Measurements from ENCODE around the gene SPAG16.

Gene SPAG16

GRCh38 chr2:213411582-213412289, 127.5 kb downstream of the SPAG16 start:
- no peaks in the 10 kb centered on the region for H3K4me1 Mint-ChIP-seq (ENCODE audit: low read depth)
- H3K27me3 Mint-ChIP-seq, result no peaks in the 10 kb centered on the region
- H3K27ac Mint-ChIP-seq, result no peak overlapping the region
- no peak overlapping the region for H3K4me3 Mint-ChIP-seq
- H3K9me3 Mint-ChIP-seq, result no peaks in the 10 kb centered on the region
- no peaks in the 10 kb centered on the region for H3K36me3 Mint-ChIP-seq (ENCODE audit: low read depth)

DNA sequence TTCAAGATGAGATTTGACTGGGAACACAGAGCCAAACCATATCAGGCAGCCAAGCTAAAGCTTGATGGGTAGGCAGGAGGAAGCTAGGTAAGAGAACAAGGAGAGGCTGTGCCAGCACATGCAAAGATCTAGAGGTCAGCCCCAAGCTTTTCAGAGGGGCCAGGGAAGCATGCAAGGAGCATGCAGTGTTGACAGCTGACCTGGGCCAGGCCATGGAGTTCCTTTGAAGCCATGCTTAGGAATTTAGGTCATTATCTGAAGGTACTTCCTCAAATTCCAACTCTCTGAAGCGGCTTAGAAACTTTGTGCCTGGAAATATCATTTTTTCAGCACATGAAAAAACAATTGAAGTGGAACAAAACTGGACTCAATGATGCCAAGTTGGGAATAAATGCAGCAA, 130.8 kb downstream of the SPAG16 start:
- Mint-ChIP-seq H3K4me1 (ENCODE audit: low read depth) (no peaks in the 10 kb centered on the region), H3K27me3 (no peaks in the 10 kb centered on the region), H3K9me3 (no peaks in the 10 kb centered on the region), H3K27ac (no peak overlapping the region), H3K36me3 (ENCODE audit: low read depth) (no peaks in the 10 kb centered on the region), H3K4me3 (no peak overlapping the region)

- Mint-ChIP-seq H3K27ac (no peak overlapping the region), H3K27me3 (no peaks in the 10 kb centered on the region), H3K36me3 (ENCODE audit: low read depth) (no peaks in the 10 kb centered on the region), H3K4me1 (ENCODE audit: low read depth) (no peaks in the 10 kb centered on the region), H3K4me3 (no peak overlapping the region), H3K9me3 (no peaks in the 10 kb centered on the region)
Measured at GRCh38 chr2:213416832-213417231, 132.6 kb downstream of the SPAG16 start.

DNA sequence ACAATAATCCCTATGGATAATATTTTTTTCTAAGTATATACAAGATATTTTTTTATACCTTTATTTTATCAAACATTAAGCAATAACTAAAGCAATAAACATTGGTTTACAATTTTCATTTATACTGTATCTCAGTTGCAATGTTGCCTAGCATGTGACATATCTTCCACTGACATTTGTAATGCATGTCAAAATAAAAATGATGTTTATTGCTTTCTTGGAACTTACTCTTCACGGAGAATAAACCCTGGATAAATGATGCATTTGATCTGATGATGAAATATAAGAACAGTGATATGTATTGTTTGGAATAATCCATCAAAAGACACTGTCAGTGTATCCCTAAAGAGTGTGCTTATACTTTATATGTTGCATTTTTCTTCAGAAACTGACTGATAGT, 135.7 kb downstream of the SPAG16 start:
- H3K36me3 Mint-ChIP-seq (ENCODE audit: low read depth), result no peaks in the 10 kb centered on the region
- H3K4me3 Mint-ChIP-seq, result no peak overlapping the region
- no peak overlapping the region for H3K27ac Mint-ChIP-seq
- H3K9me3 Mint-ChIP-seq, result no peaks in the 10 kb centered on the region
- no peaks in the 10 kb centered on the region for H3K27me3 Mint-ChIP-seq
- H3K4me1 Mint-ChIP-seq (ENCODE audit: low read depth), result no peaks in the 10 kb centered on the region

GRCh38 chr2:213420828-213421385, 136.6 kb downstream of the SPAG16 start:
- H3K36me3 Mint-ChIP-seq (ENCODE audit: low read depth), result no peaks in the 10 kb centered on the region
- no peak overlapping the region for H3K4me3 Mint-ChIP-seq
- no peak overlapping the region for H3K27ac Mint-ChIP-seq
- H3K27me3 Mint-ChIP-seq, result no peaks in the 10 kb centered on the region
- no peaks in the 10 kb centered on the region for H3K9me3 Mint-ChIP-seq
- H3K4me1 Mint-ChIP-seq (ENCODE audit: low read depth), result no peaks in the 10 kb centered on the region

- Mint-ChIP-seq H3K27ac (no peak overlapping the region), H3K27me3 (no peaks in the 10 kb centered on the region), H3K4me1 (ENCODE audit: low read depth) (no peaks in the 10 kb centered on the region), H3K36me3 (ENCODE audit: low read depth) (no peaks in the 10 kb centered on the region), H3K4me3 (no peak overlapping the region), H3K9me3 (no peaks in the 10 kb centered on the region)
Measured at GRCh38 chr2:213422211-213422610, 137.9 kb downstream of the SPAG16 start.

GRCh38 chr2:213425618-213426017, 141.4 kb downstream of the SPAG16 start:
- no peaks in the 10 kb centered on the region for H3K4me1 Mint-ChIP-seq (ENCODE audit: low read depth)
- no peak overlapping the region for H3K27ac Mint-ChIP-seq
- H3K9me3 Mint-ChIP-seq, result peaks cover 14% of the 10 kb centered on the region
- no peaks in the 10 kb centered on the region for H3K27me3 Mint-ChIP-seq
- H3K4me3 Mint-ChIP-seq, result no peak overlapping the region
- H3K36me3 Mint-ChIP-seq (ENCODE audit: low read depth), result no peaks in the 10 kb centered on the region

- Mint-ChIP-seq H3K27me3 (no peaks in the 10 kb centered on the region), H3K4me1 (ENCODE audit: low read depth) (no peaks in the 10 kb centered on the region), H3K36me3 (ENCODE audit: low read depth) (no peaks in the 10 kb centered on the region), H3K27ac (no peak overlapping the region), H3K4me3 (no peak overlapping the region), H3K9me3 (peaks cover 24% of the 10 kb centered on the region)
Measured at GRCh38 chr2:213429516-213429915, 145.3 kb downstream of the SPAG16 start.

GRCh38 chr2:213443921-213444320, 159.7 kb downstream of the SPAG16 start:
- Mint-ChIP-seq H3K36me3 (ENCODE audit: low read depth) (no peaks in the 10 kb centered on the region), H3K9me3 (peaks cover 13% of the 10 kb centered on the region), H3K4me1 (ENCODE audit: low read depth) (no peaks in the 10 kb centered on the region)

DNA sequence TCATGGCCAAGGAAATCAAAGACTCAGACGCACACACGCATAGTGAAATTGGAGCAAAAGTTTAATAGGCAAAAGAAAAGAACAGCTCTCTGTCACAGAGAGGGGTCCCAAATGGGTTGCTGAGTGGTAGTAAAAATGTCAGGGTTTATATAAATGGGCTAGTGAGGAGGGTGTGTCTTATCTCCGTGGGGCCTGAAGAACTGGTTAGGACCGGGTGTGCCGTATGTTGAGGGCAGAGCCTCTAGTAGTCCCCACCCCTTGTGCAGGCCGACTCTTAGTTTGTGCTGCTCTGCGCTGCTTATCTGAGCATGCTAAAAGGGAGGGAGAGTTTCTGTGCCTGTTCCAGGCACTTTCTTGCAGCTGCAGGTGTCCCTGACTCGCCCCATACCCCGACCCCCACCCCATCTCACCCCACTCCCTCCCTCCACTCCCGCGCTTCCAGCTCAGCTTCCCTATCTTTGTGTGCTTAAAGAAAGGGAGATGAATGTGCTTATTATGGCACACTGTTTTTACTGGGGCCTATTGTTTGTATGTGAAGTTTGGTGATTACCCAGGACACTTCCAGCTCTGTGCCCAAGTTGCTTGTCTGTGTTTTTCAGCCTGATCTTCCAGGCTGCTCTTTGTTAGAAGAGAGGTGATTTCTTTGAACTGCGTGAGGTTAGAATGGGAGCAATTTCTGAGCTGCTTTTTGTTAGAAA, 167.4 kb downstream of the SPAG16 start:
- H3K9me3 Mint-ChIP-seq, result peaks cover 15% of the 10 kb centered on the region
- H3K27ac Mint-ChIP-seq, result no peak overlapping the region
- H3K4me3 Mint-ChIP-seq, result no peak overlapping the region
- H3K27me3 Mint-ChIP-seq, result no peaks in the 10 kb centered on the region
- H3K4me1 Mint-ChIP-seq (ENCODE audit: low read depth), result no peaks in the 10 kb centered on the region
- H3K36me3 Mint-ChIP-seq (ENCODE audit: low read depth), result no peaks in the 10 kb centered on the region

More at GRCh38 chr2:213443921-213444320, 159.7 kb downstream of the SPAG16 start:
- Mint-ChIP-seq H3K4me3 (no peak overlapping the region), H3K27ac (no peak overlapping the region), H3K27me3 (no peaks in the 10 kb centered on the region)

DNA sequence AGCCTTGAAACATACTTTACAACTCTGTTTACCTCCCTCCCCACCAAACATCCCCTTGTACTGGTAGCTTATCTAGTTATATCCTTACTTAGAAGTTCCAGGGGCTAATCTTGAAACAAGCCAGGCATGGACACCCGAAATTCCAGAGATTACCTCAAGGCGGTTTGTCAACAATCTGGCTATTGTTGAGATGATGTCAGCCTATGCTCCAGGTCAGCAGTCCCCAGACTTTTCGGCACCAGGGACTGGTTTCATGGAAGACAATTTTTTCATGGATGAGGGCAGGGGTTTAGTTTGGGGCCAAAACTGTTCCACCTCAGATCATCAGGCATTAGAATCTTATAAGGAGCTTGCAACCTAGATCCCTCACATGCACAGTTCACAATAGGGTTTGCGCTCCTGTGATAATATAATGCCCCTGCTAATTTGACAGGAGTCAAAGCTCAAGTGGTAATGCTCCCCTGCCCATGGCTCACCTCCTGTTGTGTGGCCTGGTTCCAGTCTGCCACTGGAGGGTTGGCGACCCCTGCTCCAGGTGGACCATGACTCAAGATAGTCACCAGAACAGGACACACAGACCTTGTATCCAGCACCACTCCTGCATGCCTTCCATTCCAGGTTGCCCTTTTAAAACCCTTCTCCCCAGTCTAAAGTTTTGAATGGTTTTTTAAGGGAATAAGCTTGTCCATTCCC, 171.2 kb downstream of the SPAG16 start:
- Mint-ChIP-seq H3K27me3 (no peaks in the 10 kb centered on the region), H3K4me1 (ENCODE audit: low read depth) (no peaks in the 10 kb centered on the region), H3K27ac (no peak overlapping the region), H3K36me3 (ENCODE audit: low read depth) (no peaks in the 10 kb centered on the region), H3K4me3 (no peak overlapping the region), H3K9me3 (no peaks in the 10 kb centered on the region)

DNA sequence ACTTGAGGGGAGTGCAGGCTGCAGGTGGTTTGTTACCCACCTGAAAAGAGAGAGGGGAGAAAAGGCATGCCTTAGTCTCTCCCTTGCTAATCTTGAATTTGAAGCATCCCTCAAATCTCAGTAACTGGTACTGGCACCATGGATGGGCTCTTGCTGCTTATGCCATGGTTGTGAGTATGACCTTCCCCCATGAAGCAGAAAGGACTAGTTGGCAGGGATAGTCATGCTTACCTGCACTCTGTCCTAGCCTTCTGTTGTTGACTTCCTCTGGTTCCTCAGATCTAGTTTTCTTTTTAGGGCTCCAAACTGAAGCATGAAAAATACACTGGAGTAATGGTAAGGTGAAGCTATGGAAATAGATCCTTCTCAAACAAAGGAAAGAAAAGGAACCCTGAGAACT, 191.2 kb downstream of the SPAG16 start:
- peaks cover 33% of the 10 kb centered on the region for H3K9me3 Mint-ChIP-seq
- H3K27ac Mint-ChIP-seq, result no peak overlapping the region
- no peaks in the 10 kb centered on the region for H3K36me3 Mint-ChIP-seq (ENCODE audit: low read depth)
- no peaks in the 10 kb centered on the region for H3K4me1 Mint-ChIP-seq (ENCODE audit: low read depth)
- no peaks in the 10 kb centered on the region for H3K27me3 Mint-ChIP-seq
- H3K4me3 Mint-ChIP-seq, result no peak overlapping the region

- no peaks in the 10 kb centered on the region for H3K36me3 Mint-ChIP-seq (ENCODE audit: low read depth)
- H3K4me3 Mint-ChIP-seq, result no peak overlapping the region
- H3K9me3 Mint-ChIP-seq, result peaks cover 29% of the 10 kb centered on the region
- no peaks in the 10 kb centered on the region for H3K4me1 Mint-ChIP-seq (ENCODE audit: low read depth)
- H3K27ac Mint-ChIP-seq, result no peak overlapping the region
- H3K27me3 Mint-ChIP-seq, result no peaks in the 10 kb centered on the region
Measured at GRCh38 chr2:213476641-213477040, 192.4 kb downstream of the SPAG16 start.

DNA sequence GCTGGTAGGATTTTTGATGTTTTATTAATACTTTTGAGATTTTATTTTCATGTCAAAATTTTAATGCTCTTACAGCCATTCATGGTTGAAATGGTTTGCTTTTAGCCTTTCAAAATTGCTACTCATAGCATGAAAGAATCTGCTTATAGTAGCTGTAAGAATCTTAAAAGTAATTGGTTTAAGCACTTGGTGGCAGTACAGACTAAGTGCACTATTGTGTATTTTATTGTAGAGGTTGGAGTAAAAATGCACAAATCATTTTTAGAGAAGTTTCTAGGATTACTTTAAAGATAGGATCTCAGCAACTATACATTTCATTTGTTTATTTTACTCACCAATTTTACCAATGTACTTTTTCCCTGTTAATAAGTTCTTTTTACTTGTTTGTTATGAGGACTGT, 205.8 kb downstream of the SPAG16 start:
- H3K4me1 Mint-ChIP-seq (ENCODE audit: low read depth), result no peaks in the 10 kb centered on the region
- no peak overlapping the region for H3K4me3 Mint-ChIP-seq

DNA sequence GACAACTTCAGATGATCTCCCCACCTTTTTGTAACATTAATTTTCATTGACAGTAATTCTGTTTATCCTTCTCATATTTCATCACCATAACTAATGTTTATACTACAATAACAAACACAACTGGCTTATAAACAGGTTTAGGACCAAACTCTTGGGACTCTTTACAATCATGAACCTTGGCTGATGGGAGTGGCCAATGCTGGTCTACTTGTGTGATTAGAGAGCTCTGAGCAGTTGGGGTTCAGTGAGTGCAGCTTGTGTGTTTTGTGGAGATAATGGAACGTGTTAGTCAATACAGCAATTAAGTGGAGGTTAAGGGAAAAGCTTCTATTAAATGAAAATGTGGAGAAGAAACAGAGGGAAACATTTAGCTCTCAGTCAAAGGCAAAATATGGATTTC, 207.1 kb downstream of the SPAG16 start:
- H3K27ac Mint-ChIP-seq, result no peak overlapping the region
- no peak overlapping the region for H3K4me3 Mint-ChIP-seq
- no peaks in the 10 kb centered on the region for H3K9me3 Mint-ChIP-seq
- no peaks in the 10 kb centered on the region for H3K27me3 Mint-ChIP-seq
- H3K4me1 Mint-ChIP-seq (ENCODE audit: low read depth), result no peaks in the 10 kb centered on the region
- H3K36me3 Mint-ChIP-seq (ENCODE audit: low read depth), result no peaks in the 10 kb centered on the region

More for the DNA sequence above, 205.8 kb downstream of the SPAG16 start:
- H3K27ac Mint-ChIP-seq, result no peak overlapping the region
- H3K36me3 Mint-ChIP-seq (ENCODE audit: low read depth), result no peaks in the 10 kb centered on the region
- no peaks in the 10 kb centered on the region for H3K9me3 Mint-ChIP-seq
- no peaks in the 10 kb centered on the region for H3K27me3 Mint-ChIP-seq

Measured in stimulated activated naive CD8-positive, alpha-beta T cell treated with anti-CD3 and anti-CD28 coated beads, Interleukin-15, Interleukin-2, amounts not matched to agents 100 ng/mL and 50 ng/mL, for 24 hours (primary cell).